KOPT-K1 (cell line): ENCODE measurements around the gene RTF1.
"Not testable (repeated sequence)": the region's sequence is repeated elsewhere in the genome, so short reads cannot be mapped to it uniquely, and the experiment has no call there.

Experiments used
- H3K27ac ChIP-seq: fragments of 200-600 bp; sonication (generic); 2 replicates; pipeline ENCODE4 v1.5.1; 2016; ENCODE audit warnings: antibody characterized with exemption, mild to moderate bottlenecking, low read depth, low read length; ENCODE audit not compliant: poor library complexity, severe bottlenecking
- H3K36me3 ChIP-seq: fragments of 200-600 bp; sonication (generic); 2 replicates; pipeline ENCODE4 v1.5.1; 2017; ENCODE audit warnings: antibody characterized with exemption, mild to moderate bottlenecking, low read length, moderate library complexity; ENCODE audit not compliant: insufficient read depth
- H3K9me3 ChIP-seq: fragments of 200-600 bp; sonication (generic); 2 replicates; pipeline ENCODE4 v1.5.1; 2017; ENCODE audit warnings: antibody characterized with exemption, low read length, mild to moderate bottlenecking; ENCODE audit not compliant: insufficient read depth, poor library complexity, severe bottlenecking

The RTF1 gene

GRCh38 chr15:41469644-41470043 lies 52.7 kb downstream of the RTF1 start:
- not testable (repeated sequence) for H3K27ac ChIP-seq, H3K9me3 ChIP-seq
- peaks cover 86% of the 10 kb centered on the region for H3K36me3 ChIP-seq

GRCh38 chr15:41473418-41473817 lies 56.5 kb downstream of the RTF1 start:
- Histone ChIP-seq H3K36me3 (peaks cover 90% of the 10 kb centered on the region), H3K9me3 (no peaks in the 10 kb centered on the region), H3K27ac (no peak overlapping the region)

DNA sequence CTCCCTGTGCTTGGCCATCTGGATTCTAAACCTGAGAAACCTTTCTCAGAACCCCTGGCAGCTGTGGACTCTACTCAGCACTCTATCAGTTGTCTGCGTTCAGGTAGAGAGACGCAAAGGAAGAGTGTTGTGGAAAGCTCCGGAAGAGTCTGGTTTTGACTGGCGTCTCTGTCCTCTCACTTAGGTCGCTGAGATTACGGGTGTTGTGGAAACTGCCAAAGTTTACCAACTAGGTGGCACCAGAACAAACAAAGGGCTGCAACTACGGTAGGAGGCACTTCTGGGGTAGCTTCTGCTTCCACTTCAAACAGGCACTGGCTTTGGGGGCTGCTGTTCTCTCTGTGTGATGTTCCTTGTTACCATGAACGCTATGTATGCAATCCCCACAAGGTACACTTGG lies 57.5 kb downstream of the RTF1 start:
- no peak overlapping the region for H3K27ac ChIP-seq
- H3K9me3 ChIP-seq: no peaks in the 10 kb centered on the region
- peaks cover 90% of the 10 kb centered on the region for H3K36me3 ChIP-seq

- no peak overlapping the region for H3K27ac ChIP-seq
- peaks cover 90% of the 10 kb centered on the region for H3K36me3 ChIP-seq
- no peaks in the 10 kb centered on the region for H3K9me3 ChIP-seq
These were observed 58.0 kb downstream of the RTF1 start for GRCh38 chr15:41474941-41475340.

GRCh38 chr15:41476416-41477048 lies 59.6 kb downstream of the RTF1 start:
- no peak overlapping the region for H3K27ac ChIP-seq
- H3K36me3 ChIP-seq: peaks cover 90% of the 10 kb centered on the region
- H3K9me3 ChIP-seq: no peaks in the 10 kb centered on the region

DNA sequence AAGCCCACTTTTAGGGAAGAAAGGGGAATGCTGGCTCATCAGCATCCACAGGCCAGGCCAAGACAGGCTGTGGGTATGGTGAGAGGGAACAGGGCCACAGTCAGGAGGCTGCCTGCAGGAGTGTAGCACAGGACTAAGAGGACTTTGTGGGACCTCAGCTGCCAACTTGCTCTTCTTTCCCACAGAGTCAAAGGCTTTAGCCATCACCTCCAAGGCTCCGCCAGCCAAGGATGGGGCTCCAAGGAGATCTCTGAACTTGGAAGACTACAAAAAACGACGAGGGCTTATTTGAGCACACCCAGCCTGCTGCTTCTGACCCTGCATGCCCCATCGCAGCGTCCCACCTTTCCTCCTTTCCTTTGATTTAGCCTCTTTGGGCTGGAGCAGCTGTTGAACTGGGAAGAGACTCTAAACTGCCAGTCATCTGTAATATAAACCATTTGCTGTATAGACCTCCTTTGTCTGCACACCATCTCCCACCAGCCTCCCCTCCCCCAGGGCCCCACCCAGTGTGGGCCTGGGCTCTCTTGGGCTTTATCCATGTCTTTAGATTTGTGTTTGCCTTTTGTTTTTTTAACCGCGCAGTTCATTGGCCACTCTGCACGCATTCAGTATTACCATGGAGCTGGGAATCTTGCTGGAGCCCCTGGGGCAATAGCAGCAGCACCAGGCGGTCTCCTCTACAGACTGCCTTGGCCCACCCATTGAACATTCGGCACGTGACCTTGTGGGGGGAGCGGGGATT lies 63.7 kb downstream of the RTF1 start:
- Histone ChIP-seq H3K36me3 (peaks cover 82% of the 10 kb centered on the region), H3K9me3 (no peaks in the 10 kb centered on the region), H3K27ac (no peak overlapping the region)

- no peaks in the 10 kb centered on the region for H3K9me3 ChIP-seq
- H3K36me3 ChIP-seq: peaks cover 64% of the 10 kb centered on the region
- H3K27ac ChIP-seq: no peak overlapping the region
These were observed 65.4 kb downstream of the RTF1 start for GRCh38 chr15:41482110-41482877.

DNA sequence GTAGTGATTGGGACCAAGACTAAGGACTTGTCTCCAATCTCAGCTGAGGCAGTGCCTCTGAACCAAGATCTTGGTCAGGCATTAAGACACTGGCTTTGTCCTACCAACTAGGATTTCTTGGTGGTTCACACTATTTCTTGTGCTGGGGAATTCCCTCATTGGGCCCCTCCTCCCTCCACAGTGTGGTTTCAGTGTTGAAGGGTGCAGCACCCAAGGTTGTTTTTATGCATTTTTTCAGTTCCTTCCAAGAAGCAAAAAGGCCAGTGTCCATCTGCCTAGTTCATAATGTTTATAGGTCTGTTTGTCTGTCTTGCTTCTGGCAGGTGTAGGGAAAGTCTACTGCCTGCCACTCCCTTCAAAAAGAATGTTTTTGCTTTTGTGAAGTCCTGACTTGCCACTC lies 66.2 kb downstream of the RTF1 start:
- no peaks in the 10 kb centered on the region for H3K9me3 ChIP-seq
- peak overlapping the region; percentile 4 for H3K27ac ChIP-seq
- H3K36me3 ChIP-seq: peaks cover 56% of the 10 kb centered on the region

DNA sequence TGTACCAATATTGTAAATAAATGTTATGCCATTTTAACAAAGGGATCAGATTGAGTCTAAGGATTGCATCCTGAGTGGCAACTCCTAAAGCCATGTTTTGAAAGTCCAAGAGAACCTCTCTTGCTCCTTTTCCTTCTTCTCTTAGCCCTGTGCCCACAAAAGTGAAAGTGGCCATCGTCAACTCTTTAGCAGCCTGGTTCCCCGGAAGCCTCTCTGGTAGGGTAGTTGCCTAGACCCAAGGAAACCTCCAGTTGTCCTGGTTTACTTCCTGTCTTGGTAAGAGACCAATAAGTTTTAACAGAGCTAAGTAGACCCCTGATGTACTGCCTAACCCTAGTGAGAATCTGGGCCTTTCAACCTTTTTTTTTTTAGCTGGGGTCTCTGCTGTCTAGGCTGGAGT lies 66.6 kb downstream of the RTF1 start:
- H3K27ac ChIP-seq: peak overlapping the region; percentile 4

GRCh38 chr15:41484937-41485625 lies 68.2 kb downstream of the RTF1 start:
- Histone ChIP-seq H3K27ac (no peak overlapping the region), H3K36me3 (peaks cover 36% of the 10 kb centered on the region), H3K9me3 (no peaks in the 10 kb centered on the region)

More for the DNA sequence above, 66.6 kb downstream of the RTF1 start:
- no peaks in the 10 kb centered on the region for H3K9me3 ChIP-seq
- peaks cover 52% of the 10 kb centered on the region for H3K36me3 ChIP-seq

DNA sequence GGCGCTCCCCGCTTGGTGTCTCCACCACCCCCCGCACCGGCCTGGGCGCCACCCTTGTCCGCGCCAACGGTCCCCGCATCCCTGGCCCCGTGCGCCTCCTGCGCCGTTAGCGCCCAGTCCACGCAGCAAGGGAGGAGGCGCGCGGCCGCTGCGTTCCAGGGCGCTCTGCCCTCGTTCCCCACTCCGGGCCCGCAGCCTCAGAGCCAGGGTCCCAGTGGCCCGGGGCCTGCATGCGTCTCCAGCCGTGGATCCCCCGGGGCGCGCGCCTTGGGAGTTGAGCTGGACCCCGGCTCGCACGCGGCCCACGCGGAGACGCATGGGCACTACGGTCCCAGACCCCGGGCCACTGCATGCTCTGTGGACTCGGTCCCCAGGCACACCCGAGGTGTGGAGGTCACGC lies 69.4 kb downstream of the RTF1 start:
- Histone ChIP-seq H3K27ac (no peak overlapping the region), H3K36me3 (peaks cover 24% of the 10 kb centered on the region), H3K9me3 (no peaks in the 10 kb centered on the region)

DNA sequence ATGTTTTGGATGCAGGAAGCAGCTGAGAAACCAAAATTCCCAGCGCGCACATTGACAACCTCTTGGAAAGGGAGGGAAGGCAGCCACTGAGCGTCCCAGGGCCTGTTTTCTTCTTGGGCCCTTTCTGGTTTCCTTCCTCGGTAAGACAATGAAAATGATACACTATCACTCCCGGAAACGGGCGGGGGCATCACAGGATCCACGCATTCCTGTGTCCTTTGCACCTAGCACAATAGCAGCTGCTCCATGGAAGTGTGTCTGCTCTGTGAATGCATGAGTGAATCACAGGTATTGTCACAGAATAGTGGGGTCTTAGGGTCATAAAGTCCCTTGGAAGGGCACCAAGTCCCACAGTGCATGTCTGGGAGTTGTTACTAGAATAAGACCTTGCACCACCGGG lies 70.5 kb downstream of the RTF1 start:
- Histone ChIP-seq H3K36me3 (peaks cover 13% of the 10 kb centered on the region), H3K9me3 (no peaks in the 10 kb centered on the region), H3K27ac (no peak overlapping the region)

DNA sequence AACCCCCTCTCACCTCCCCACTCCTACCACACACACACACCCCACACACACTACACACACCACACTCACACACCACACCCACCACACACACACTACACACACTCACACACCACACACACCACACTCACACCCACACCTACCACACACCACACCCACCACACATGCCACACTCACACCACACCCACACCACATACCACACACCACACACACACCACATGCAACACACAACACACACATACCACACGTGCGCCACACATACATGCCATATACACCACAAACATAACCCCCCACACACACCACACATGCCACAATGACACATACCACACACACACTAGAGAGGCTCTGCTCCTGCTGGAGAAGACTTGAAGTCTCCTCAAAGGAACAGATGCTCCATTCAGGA lies 70.9 kb downstream of the RTF1 start:
- H3K27ac ChIP-seq: no peak overlapping the region
- H3K9me3 ChIP-seq: no peaks in the 10 kb centered on the region
- peaks cover 9% of the 10 kb centered on the region for H3K36me3 ChIP-seq

DNA sequence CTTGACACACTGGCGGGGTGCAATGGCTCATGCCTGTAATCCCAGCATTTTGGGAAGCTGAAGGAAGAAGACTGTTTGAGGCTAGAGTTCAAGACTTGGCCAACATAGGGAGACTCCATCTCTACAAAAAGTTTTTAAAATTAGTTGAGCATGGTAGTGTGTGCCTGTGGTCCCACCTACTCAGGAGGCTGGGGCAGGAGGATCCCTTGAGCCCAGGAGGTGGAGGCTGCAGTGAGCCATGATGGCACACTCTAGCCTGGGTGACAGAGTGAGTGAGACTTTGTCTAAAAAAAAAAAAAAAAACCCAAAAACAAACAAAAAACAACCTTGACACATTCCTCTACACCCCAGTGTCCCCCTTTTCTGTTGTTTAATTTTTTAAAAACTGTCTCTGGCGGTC lies 72.7 kb downstream of the RTF1 start:
- no peak overlapping the region for H3K27ac ChIP-seq

GRCh38 chr15:41490355-41490754 lies 73.5 kb downstream of the RTF1 start:
- Histone ChIP-seq H3K36me3 (no peaks in the 10 kb centered on the region), H3K9me3 (no peaks in the 10 kb centered on the region), H3K27ac (no peak overlapping the region)

More for the DNA sequence above, 72.7 kb downstream of the RTF1 start:
- no peaks in the 10 kb centered on the region for H3K36me3 ChIP-seq
- no peaks in the 10 kb centered on the region for H3K9me3 ChIP-seq
